ENCODE data around the gene FKBP1A. TPM values are rescaled to one million over a fixed set of nuclear protein-coding genes. Genes with fewer than 3 reads are reported as not detected.

FKBP1A gene
- total RNA-seq, 2 experiments from 2014 or later, result 247 to 273 TPM

GRCh38 chr20:1341561-1342265 is 51.1 kb downstream of the FKBP1A start:
- peaks cover 9% of the 10 kb centered on the region for H3K36me3 Mint-ChIP-seq
- DNase-seq (peak; percentile 33), ATAC-seq (no peak)
- no peaks in the 10 kb centered on the region for H3K9me3 Mint-ChIP-seq (ENCODE audit: low read depth)
- CTCF ChIA-PET, result no interaction called here
- no peak overlapping the region for H3K4me3 Mint-ChIP-seq
- peaks cover 25% of the 10 kb centered on the region for H3K4me1 Mint-ChIP-seq
- no peak overlapping the region for H3K27ac Mint-ChIP-seq
- no peaks in the 10 kb centered on the region for H3K27me3 Mint-ChIP-seq

GRCh38 chr20:1338801-1339200 is 54.1 kb downstream of the FKBP1A start:
- CTCF ChIA-PET, result interaction anchor here (1.3 kb wide), 1 partner anchor 13 kb away, joined by 3 read pairs; no protein-coding TSS in a partner anchor
- no peak overlapping the region for H3K4me3 Mint-ChIP-seq
- no peaks in the 10 kb centered on the region for H3K9me3 Mint-ChIP-seq (ENCODE audit: low read depth)
- ATAC-seq (no peak), DNase-seq (no peak)
- H3K36me3 Mint-ChIP-seq, result peaks cover 7% of the 10 kb centered on the region
- peaks cover 22% of the 10 kb centered on the region for H3K4me1 Mint-ChIP-seq
- no peak overlapping the region for H3K27ac Mint-ChIP-seq
- H3K27me3 Mint-ChIP-seq, result no peaks in the 10 kb centered on the region

- H3K9me3 Mint-ChIP-seq (ENCODE audit: low read depth), result no peaks in the 10 kb centered on the region
- peaks cover 20% of the 10 kb centered on the region for H3K4me1 Mint-ChIP-seq
- CTCF ChIA-PET, result interaction anchor here (1.3 kb wide), 1 partner anchor 13 kb away, joined by 3 read pairs; no protein-coding TSS in a partner anchor
Observed at GRCh38 chr20:1338096-1338495, 54.8 kb downstream of the FKBP1A start.

GRCh38 chr20:1337441-1337840 is 55.4 kb downstream of the FKBP1A start:
- ATAC-seq (no peak), DNase-seq (no peak)
- Mint-ChIP-seq H3K4me1 (peaks cover 24% of the 10 kb centered on the region), H3K36me3 (peaks cover 9% of the 10 kb centered on the region), H3K9me3 (ENCODE audit: low read depth) (no peaks in the 10 kb centered on the region), H3K27me3 (no peaks in the 10 kb centered on the region), H3K4me3 (no peak overlapping the region), H3K27ac (no peak overlapping the region)
- CTCF ChIA-PET, result interaction anchor here (0.8 kb wide), 1 partner anchor 12 kb away, joined by 3 read pairs; no protein-coding TSS in a partner anchor

More at GRCh38 chr20:1338096-1338495, 54.8 kb downstream of the FKBP1A start:
- no peak for DNase-seq
- no peaks in the 10 kb centered on the region for H3K27me3 Mint-ChIP-seq
- no peak for ATAC-seq
- no peak overlapping the region for H3K27ac Mint-ChIP-seq
- H3K4me3 Mint-ChIP-seq, result no peak overlapping the region
- peaks cover 11% of the 10 kb centered on the region for H3K36me3 Mint-ChIP-seq

- CTCF ChIA-PET, result interaction anchor here (0.8 to 1.2 kb wide), 3 partner anchors 9 to 100 kb away, joined by 3 to 5 read pairs (median 3); no protein-coding TSS in a partner anchor
- DNase-seq, result no peak
- Mint-ChIP-seq H3K27me3 (no peaks in the 10 kb centered on the region), H3K4me1 (peaks cover 25% of the 10 kb centered on the region), H3K4me3 (no peak overlapping the region), H3K36me3 (peaks cover 8% of the 10 kb centered on the region), H3K9me3 (ENCODE audit: low read depth) (no peaks in the 10 kb centered on the region), H3K27ac (peak overlapping the region; percentile 67)
- ATAC-seq, result peak; percentile 40
Observed at GRCh38 chr20:1336699-1337367, 56.0 kb downstream of the FKBP1A start.

GRCh38 chr20:1335961-1336698 is 56.7 kb downstream of the FKBP1A start:
- DNase-seq (no peak), ATAC-seq (peak; percentile 48)
- H3K4me1 Mint-ChIP-seq, result peaks cover 27% of the 10 kb centered on the region
- H3K4me3 Mint-ChIP-seq, result no peak overlapping the region
- H3K27ac Mint-ChIP-seq, result peak overlapping the region; percentile 67
- no peaks in the 10 kb centered on the region for H3K27me3 Mint-ChIP-seq
- H3K9me3 Mint-ChIP-seq (ENCODE audit: low read depth), result no peaks in the 10 kb centered on the region
- CTCF ChIA-PET, result interaction anchor here (0.8 to 1.2 kb wide), 2 partner anchors 10 to 100 kb away, joined by 3 to 5 read pairs; no protein-coding TSS in a partner anchor
- H3K36me3 Mint-ChIP-seq, result peaks cover 11% of the 10 kb centered on the region

GRCh38 chr20:1334761-1335160 is 58.1 kb downstream of the FKBP1A start:
- DNase-seq (no peak), ATAC-seq (no peak)
- Mint-ChIP-seq H3K4me1 (peaks cover 38% of the 10 kb centered on the region), H3K27ac (peak overlapping the region; percentile 39), H3K9me3 (ENCODE audit: low read depth) (no peaks in the 10 kb centered on the region), H3K27me3 (no peaks in the 10 kb centered on the region), H3K36me3 (peaks cover 12% of the 10 kb centered on the region), H3K4me3 (no peak overlapping the region)
- CTCF ChIA-PET, result interaction anchor here (1.2 kb wide), 1 partner anchor 27 kb away, joined by 3 read pairs; no protein-coding TSS in a partner anchor

- peaks cover 42% of the 10 kb centered on the region for H3K4me1 Mint-ChIP-seq
- no peak overlapping the region for H3K4me3 Mint-ChIP-seq
- no peak for ATAC-seq
- CTCF ChIA-PET, result interaction anchor here (1.2 kb wide), 1 partner anchor 28 kb away, joined by 3 read pairs; no protein-coding TSS in a partner anchor
- H3K36me3 Mint-ChIP-seq, result peaks cover 12% of the 10 kb centered on the region
- no peak for DNase-seq
- no peaks in the 10 kb centered on the region for H3K27me3 Mint-ChIP-seq
- peak overlapping the region; percentile 39 for H3K27ac Mint-ChIP-seq
- H3K9me3 Mint-ChIP-seq (ENCODE audit: low read depth), result no peaks in the 10 kb centered on the region
Observed at GRCh38 chr20:1334370-1334731, 58.5 kb downstream of the FKBP1A start.

GRCh38 chr20:1333462-1334369 is 59.1 kb downstream of the FKBP1A start:
- ATAC-seq (no peak), DNase-seq (peak; percentile 37)
- Mint-ChIP-seq H3K9me3 (ENCODE audit: low read depth) (no peaks in the 10 kb centered on the region), H3K4me1 (peaks cover 48% of the 10 kb centered on the region), H3K27ac (no peak overlapping the region), H3K27me3 (no peaks in the 10 kb centered on the region), H3K36me3 (peaks cover 12% of the 10 kb centered on the region), H3K4me3 (no peak overlapping the region)
- CTCF ChIA-PET, result interaction anchor here (1.2 to 1.4 kb wide), 2 partner anchors 28 to 105 kb away, joined by 3 read pairs; no protein-coding TSS in a partner anchor

- H3K27ac Mint-ChIP-seq, result no peak overlapping the region
- no peak for ATAC-seq
- peaks cover 12% of the 10 kb centered on the region for H3K36me3 Mint-ChIP-seq
Observed at GRCh38 chr20:1332749-1333300, 60.0 kb downstream of the FKBP1A start.

GRCh38 chr20:1331801-1332453 is 60.9 kb downstream of the FKBP1A start:
- no peak overlapping the region for H3K27ac Mint-ChIP-seq
- no peaks in the 10 kb centered on the region for H3K27me3 Mint-ChIP-seq
- no peak overlapping the region for H3K4me3 Mint-ChIP-seq
- CTCF ChIA-PET, result interaction anchor here (0.7 to 1.4 kb wide), 2 partner anchors 46 to 107 kb away, joined by 3 read pairs; no protein-coding TSS in a partner anchor
- DNase-seq, result peak; percentile 37
- peaks cover 52% of the 10 kb centered on the region for H3K4me1 Mint-ChIP-seq
- no peaks in the 10 kb centered on the region for H3K9me3 Mint-ChIP-seq (ENCODE audit: low read depth)
- H3K36me3 Mint-ChIP-seq, result peaks cover 12% of the 10 kb centered on the region
- no peak for ATAC-seq

More at GRCh38 chr20:1332749-1333300, 60.0 kb downstream of the FKBP1A start:
- H3K9me3 Mint-ChIP-seq (ENCODE audit: low read depth), result no peaks in the 10 kb centered on the region
- H3K27me3 Mint-ChIP-seq, result no peaks in the 10 kb centered on the region
- no peak overlapping the region for H3K4me3 Mint-ChIP-seq
- no peak for DNase-seq
- CTCF ChIA-PET, result interaction anchor here (1.0 to 1.4 kb wide), 2 partner anchors 10 to 106 kb away, joined by 3 read pairs; no protein-coding TSS in a partner anchor
- peaks cover 52% of the 10 kb centered on the region for H3K4me1 Mint-ChIP-seq

GRCh38 chr20:1331101-1331500 is 61.8 kb downstream of the FKBP1A start:
- DNase-seq (peak; percentile 29), ATAC-seq (no peak)
- H3K9me3 Mint-ChIP-seq (ENCODE audit: low read depth), result no peaks in the 10 kb centered on the region
- H3K27ac Mint-ChIP-seq, result no peak overlapping the region
- no peaks in the 10 kb centered on the region for H3K27me3 Mint-ChIP-seq
- H3K4me1 Mint-ChIP-seq, result peaks cover 44% of the 10 kb centered on the region
- peaks cover 12% of the 10 kb centered on the region for H3K36me3 Mint-ChIP-seq
- no peak overlapping the region for H3K4me3 Mint-ChIP-seq
- CTCF ChIA-PET, result no interaction called here
